Measurements from ENCODE around the gene CYP4A22. TPM values are rescaled to one million over a fixed set of nuclear protein-coding genes. Genes with fewer than 3 reads are reported as not detected.
"Not testable (repeated sequence)": the region's sequence is repeated elsewhere in the genome, so short reads cannot be mapped to it uniquely, and the experiment has no call there.

Gene CYP4A22
- total and polyA plus RNA-seq, 2 donors: 0.02 TPM; not detected in 1

GRCh38 chr1:47187926-47188250 is 50.6 kb downstream of the CYP4A22 start:
- Histone ChIP-seq H3K4me1 (ENCODE audit: control insufficient read depth in 2 of 2, insufficient read depth in 2 of 2, low read length in 2 of 2) (peaks cover 0 to 4% of the 10 kb centered on the region in 2 donors), H3K9me3 (ENCODE audit: control insufficient read depth in 2 of 2, insufficient read depth in 1 of 2, low read length in 1 of 2) (no peaks in the 10 kb centered on the region), H3K27me3 (ENCODE audit: control insufficient read depth in 2 of 2, insufficient read depth in 1 of 2, low read length in 1 of 2) (peaks cover 0 to 2% of the 10 kb centered on the region in 2 donors), H3K27ac (ENCODE audit: low read depth in 1 of 2, low read length in 1 of 2) (no peak overlapping the region), H3K36me3 (ENCODE audit: control insufficient read depth in 2 of 2, insufficient read depth in 2 of 2, low read length in 1 of 2) (no peaks in the 10 kb centered on the region), H3K4me3 (ENCODE audit: low read length in 2 of 2) (no peak overlapping the region)
- 92% methylated on average over 2 of the region's 2 CpGs for WGBS
- DNase-seq (ENCODE audit: low read depth in 6 of 9, low spot score in 9 of 9): no peak

DNA sequence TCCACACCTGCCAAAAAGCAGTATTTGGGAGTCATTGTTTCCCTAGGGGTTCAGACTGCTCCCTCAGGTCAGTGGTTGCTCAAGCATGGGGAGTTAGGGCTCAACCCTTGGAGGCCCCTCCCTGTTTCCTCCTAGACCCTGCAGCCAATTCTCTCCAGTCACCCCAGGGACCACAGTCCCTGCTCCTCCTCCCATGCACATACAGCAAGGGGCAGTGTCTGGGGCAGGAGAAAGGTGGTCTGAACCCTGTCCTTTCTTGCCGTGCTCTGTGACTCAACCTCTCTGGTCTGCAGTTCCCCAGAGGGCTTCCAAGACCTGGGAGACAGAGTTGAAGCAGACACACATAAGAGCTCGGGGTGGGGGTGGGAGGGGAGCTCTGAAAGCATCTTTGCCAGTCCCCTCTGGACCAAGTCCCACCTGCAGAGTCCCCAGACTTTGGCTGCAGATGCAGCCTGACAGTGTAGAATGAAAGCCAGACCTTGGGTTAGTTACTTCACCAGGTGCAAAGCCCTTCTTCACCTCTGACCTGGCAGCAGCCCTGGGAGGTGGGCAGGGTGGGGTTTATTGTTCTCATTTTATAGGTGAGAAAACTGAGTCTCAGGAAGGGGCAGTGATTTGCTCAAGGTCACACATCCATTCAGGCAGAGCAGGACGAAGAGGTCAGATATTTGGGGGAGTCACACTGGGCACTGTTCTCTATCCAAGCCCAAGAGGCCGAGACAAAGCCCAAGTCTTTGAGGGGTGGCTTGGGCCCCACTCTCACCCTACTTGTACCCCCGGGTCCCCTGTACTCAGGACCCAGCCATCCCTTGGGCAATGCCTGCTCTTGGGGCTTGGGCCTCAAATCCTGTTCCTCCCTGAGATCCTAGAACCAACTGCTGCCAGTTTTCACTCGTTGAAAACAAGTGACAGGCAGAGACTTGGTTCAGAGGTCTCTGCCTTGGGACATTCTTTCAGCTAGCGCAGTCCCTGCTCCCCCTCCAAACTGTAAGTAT is 51.8 kb downstream of the CYP4A22 start:
- H3K27me3 ChIP-seq (ENCODE audit: control insufficient read depth in 2 of 2, insufficient read depth in 1 of 2, low read length in 1 of 2): no peaks in the 10 kb centered on the region
- 85% methylated on average over 7 of the region's 7 CpGs for WGBS
- H3K4me3 ChIP-seq (ENCODE audit: low read length in 2 of 2): no peak overlapping the region
- no peaks in the 10 kb centered on the region for H3K9me3 ChIP-seq (ENCODE audit: control insufficient read depth in 2 of 2, insufficient read depth in 1 of 2, low read length in 1 of 2)
- H3K36me3 ChIP-seq (ENCODE audit: control insufficient read depth in 2 of 2, insufficient read depth in 2 of 2, low read length in 1 of 2): no peaks in the 10 kb centered on the region
- DNase-seq (ENCODE audit: low read depth in 6 of 9, low spot score in 9 of 9): no peak
- H3K4me1 ChIP-seq (ENCODE audit: control insufficient read depth in 2 of 2, insufficient read depth in 2 of 2, low read length in 2 of 2): peaks cover 0 to 4% of the 10 kb centered on the region in 2 donors
- H3K27ac ChIP-seq (ENCODE audit: low read depth in 1 of 2, low read length in 1 of 2): no peak overlapping the region

DNA sequence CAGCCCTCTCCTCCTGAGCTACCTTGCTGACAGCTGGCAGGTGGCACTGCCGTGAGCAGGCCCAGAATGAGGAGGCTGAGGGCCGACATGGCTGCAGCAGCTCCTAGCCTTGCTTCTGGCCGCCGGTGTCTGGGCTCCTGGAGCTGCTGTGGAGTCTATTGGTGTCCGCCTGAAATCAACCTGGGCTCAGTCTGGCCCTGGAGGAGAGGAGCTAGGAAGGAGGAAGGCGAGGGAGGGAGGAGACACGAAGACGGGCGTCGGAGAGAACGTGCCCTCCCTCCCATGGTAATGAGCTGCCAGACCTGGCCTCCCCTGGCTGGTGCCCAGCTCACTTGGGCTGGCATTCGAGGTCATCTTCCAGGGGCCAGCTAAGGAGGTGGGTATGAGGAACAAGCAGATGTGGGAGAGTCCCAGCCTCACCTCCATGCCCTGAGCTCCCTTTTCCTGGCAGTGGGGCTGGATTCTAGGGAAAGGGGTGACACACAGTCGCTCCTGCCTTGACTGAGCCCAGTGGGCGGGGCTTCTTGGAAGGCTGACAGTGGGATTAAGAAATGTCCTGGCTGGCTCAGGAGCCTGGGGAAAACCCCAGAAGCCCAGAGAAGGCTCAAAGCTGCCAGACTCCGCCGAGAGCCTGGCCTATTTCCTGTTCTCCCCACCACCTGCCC is 52.7 kb downstream of the CYP4A22 start, which contains the start of gene PDZK1IP1:
Gene PDZK1IP1 (minus strand): TSS at position 193 of the 665 bp plus-strand sequence. CDS start 104 bp downstream, at position 89.
- H3K27ac ChIP-seq (ENCODE audit: low read depth in 1 of 2, low read length in 1 of 2): no peak within 1 kb of the TSS
- peak in 1 of 9 donors; percentile 31 for DNase-seq (ENCODE audit: low read depth in 6 of 9, low spot score in 9 of 9)
- WGBS: 73% methylated on average over 16 of the region's 16 CpGs
- H3K4me1 ChIP-seq (ENCODE audit: control insufficient read depth in 2 of 2, insufficient read depth in 2 of 2, low read length in 2 of 2): peaks cover 0 to 4% of the 10 kb centered on the region in 2 donors
- H3K36me3 ChIP-seq (ENCODE audit: control insufficient read depth in 2 of 2, insufficient read depth in 2 of 2, low read length in 1 of 2): no peaks in the 10 kb centered on the region
- H3K4me3 ChIP-seq (ENCODE audit: low read length in 2 of 2): no peak within 1 kb of the TSS
- H3K27me3 ChIP-seq (ENCODE audit: control insufficient read depth in 2 of 2, insufficient read depth in 1 of 2, low read length in 1 of 2): no peaks in the 10 kb centered on the region
- H3K9me3 ChIP-seq (ENCODE audit: control insufficient read depth in 2 of 2, insufficient read depth in 1 of 2, low read length in 1 of 2): no peaks in the 10 kb centered on the region

DNA sequence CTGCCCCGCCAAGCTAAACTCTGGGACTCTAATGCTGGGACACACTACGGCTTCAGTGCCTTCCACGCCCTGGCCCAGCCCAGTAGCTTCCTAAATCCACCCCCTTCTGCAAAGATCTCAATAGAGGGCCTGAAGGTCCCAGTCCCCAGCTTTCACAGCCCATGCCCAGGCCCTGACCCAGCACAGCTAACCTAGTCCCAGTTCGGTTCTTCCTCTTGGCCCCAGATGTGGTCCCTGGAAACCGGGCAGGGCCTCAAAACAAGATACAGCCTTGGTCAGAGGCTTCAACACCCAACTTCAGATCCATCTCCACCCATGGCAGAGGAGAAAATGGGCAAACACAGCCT is 53.2 kb downstream of the CYP4A22 start:
- H3K4me3 ChIP-seq (ENCODE audit: low read length in 2 of 2): no peak overlapping the region

DNA sequence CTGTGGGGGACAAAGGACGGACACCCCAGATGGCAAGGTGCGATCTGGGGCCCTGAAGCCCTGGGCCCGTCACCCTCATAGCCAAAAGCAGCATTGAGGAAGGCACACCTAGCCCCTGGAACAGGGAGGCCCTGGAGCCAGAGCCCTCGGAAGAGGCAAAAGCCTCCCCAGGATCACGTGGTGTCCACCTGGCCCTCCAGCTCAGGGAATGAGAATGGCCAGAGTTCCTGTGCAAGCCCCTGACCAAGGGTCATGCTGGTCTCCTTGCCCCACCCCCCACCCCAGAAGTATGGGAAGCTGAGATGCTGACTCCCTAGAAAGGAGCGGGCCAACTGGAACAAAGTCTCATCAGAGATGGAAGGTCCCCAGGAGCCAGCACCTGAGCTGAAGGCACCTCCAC is 53.6 kb downstream of the CYP4A22 start:
- Histone ChIP-seq H3K27ac (ENCODE audit: low read depth in 1 of 2, low read length in 1 of 2) (no peak overlapping the region), H3K4me1 (ENCODE audit: control insufficient read depth in 2 of 2, insufficient read depth in 2 of 2, low read length in 2 of 2) (peaks cover 0 to 4% of the 10 kb centered on the region in 2 donors), H3K27me3 (ENCODE audit: control insufficient read depth in 2 of 2, insufficient read depth in 1 of 2, low read length in 1 of 2) (no peaks in the 10 kb centered on the region), H3K9me3 (ENCODE audit: control insufficient read depth in 2 of 2, insufficient read depth in 1 of 2, low read length in 1 of 2) (no peaks in the 10 kb centered on the region), H3K36me3 (ENCODE audit: control insufficient read depth in 2 of 2, insufficient read depth in 2 of 2, low read length in 1 of 2) (no peaks in the 10 kb centered on the region), H3K4me3 (ENCODE audit: low read length in 2 of 2) (no peak overlapping the region)
- 97% methylated on average over 6 of the region's 6 CpGs for WGBS
- DNase-seq (ENCODE audit: low read depth in 6 of 9, low spot score in 9 of 9): no peak

More for the DNA sequence above, 53.2 kb downstream of the CYP4A22 start:
- DNase-seq (ENCODE audit: low read depth in 6 of 9, low spot score in 9 of 9): no peak
- Histone ChIP-seq H3K27ac (ENCODE audit: low read depth in 1 of 2, low read length in 1 of 2) (no peak overlapping the region), H3K9me3 (ENCODE audit: control insufficient read depth in 2 of 2, insufficient read depth in 1 of 2, low read length in 1 of 2) (no peaks in the 10 kb centered on the region), H3K36me3 (ENCODE audit: control insufficient read depth in 2 of 2, insufficient read depth in 2 of 2, low read length in 1 of 2) (no peaks in the 10 kb centered on the region), H3K27me3 (ENCODE audit: control insufficient read depth in 2 of 2, insufficient read depth in 1 of 2, low read length in 1 of 2) (no peaks in the 10 kb centered on the region), H3K4me1 (ENCODE audit: control insufficient read depth in 2 of 2, insufficient read depth in 2 of 2, low read length in 2 of 2) (peaks cover 0 to 4% of the 10 kb centered on the region in 2 donors)
- 82% methylated on average over 5 of the region's 5 CpGs for WGBS

- H3K4me1 ChIP-seq (ENCODE audit: control insufficient read depth in 2 of 2, insufficient read depth in 2 of 2, low read length in 2 of 2): peaks cover 0 to 4% of the 10 kb centered on the region in 2 donors
- no peaks in the 10 kb centered on the region for H3K36me3 ChIP-seq (ENCODE audit: control insufficient read depth in 2 of 2, insufficient read depth in 2 of 2, low read length in 1 of 2)
- H3K9me3 ChIP-seq (ENCODE audit: control insufficient read depth in 2 of 2, insufficient read depth in 1 of 2, low read length in 1 of 2): no peaks in the 10 kb centered on the region
- no peak overlapping the region for H3K27ac ChIP-seq (ENCODE audit: low read depth in 1 of 2, low read length in 1 of 2)
- no peak for DNase-seq (ENCODE audit: low read depth in 6 of 9, low spot score in 9 of 9)
- no peak overlapping the region for H3K4me3 ChIP-seq (ENCODE audit: low read length in 2 of 2)
- H3K27me3 ChIP-seq (ENCODE audit: control insufficient read depth in 2 of 2, insufficient read depth in 1 of 2, low read length in 1 of 2): no peaks in the 10 kb centered on the region
- 92% methylated on average over 4 of the region's 4 CpGs for WGBS
Measured at GRCh38 chr1:47191940-47192457, 54.8 kb downstream of the CYP4A22 start.

- H3K27me3 ChIP-seq (ENCODE audit: control insufficient read depth in 2 of 2, insufficient read depth in 1 of 2, low read length in 1 of 2): no peaks in the 10 kb centered on the region
- WGBS: 22% methylated on average over 10 of the region's 10 CpGs
- H3K9me3 ChIP-seq (ENCODE audit: control insufficient read depth in 2 of 2, insufficient read depth in 1 of 2, low read length in 1 of 2): no peaks in the 10 kb centered on the region
Measured at GRCh38 chr1:47192458-47193384, 55.5 kb downstream of the CYP4A22 start.

GRCh38 chr1:47193496-47193895 is 56.3 kb downstream of the CYP4A22 start:
- H3K4me1 ChIP-seq (ENCODE audit: control insufficient read depth in 2 of 2, insufficient read depth in 2 of 2, low read length in 2 of 2); H3K27me3 ChIP-seq (ENCODE audit: control insufficient read depth in 2 of 2, insufficient read depth in 1 of 2, low read length in 1 of 2); H3K27ac ChIP-seq (ENCODE audit: low read depth in 1 of 2, low read length in 1 of 2); H3K4me3 ChIP-seq (ENCODE audit: low read length in 2 of 2); H3K36me3 ChIP-seq (ENCODE audit: control insufficient read depth in 2 of 2, insufficient read depth in 2 of 2, low read length in 1 of 2); H3K9me3 ChIP-seq (ENCODE audit: control insufficient read depth in 2 of 2, insufficient read depth in 1 of 2, low read length in 1 of 2); DNase-seq (ENCODE audit: low read depth in 6 of 9, low spot score in 9 of 9): not testable (repeated sequence)
- WGBS: 97% methylated on average over 10 of the region's 10 CpGs

More at GRCh38 chr1:47192458-47193384, 55.5 kb downstream of the CYP4A22 start:
- H3K4me3 ChIP-seq (ENCODE audit: low read length in 2 of 2): no peak overlapping the region
- no peak overlapping the region for H3K27ac ChIP-seq (ENCODE audit: low read depth in 1 of 2, low read length in 1 of 2)
- no peaks in the 10 kb centered on the region for H3K36me3 ChIP-seq (ENCODE audit: control insufficient read depth in 2 of 2, insufficient read depth in 2 of 2, low read length in 1 of 2)
- peak in 7 of 9 donors; percentile 22 to 76 (median 60) for DNase-seq (ENCODE audit: low read depth in 6 of 9, low spot score in 9 of 9)
- H3K4me1 ChIP-seq (ENCODE audit: control insufficient read depth in 2 of 2, insufficient read depth in 2 of 2, low read length in 2 of 2): peaks cover 0 to 4% of the 10 kb centered on the region in 2 donors
